Femur (tissue), 1 donor: ENCODE measurements around the gene THOC2.
"Not testable (repeated sequence)": the region's sequence is repeated elsewhere in the genome, so short reads cannot be mapped to it uniquely, and the experiment has no call there.

ENCODE experiments used
- DNase-seq: peaks from one replicate; pipeline ENCODE4 v3.0.0-alpha.2; 2017

Gene THOC2

DNA sequence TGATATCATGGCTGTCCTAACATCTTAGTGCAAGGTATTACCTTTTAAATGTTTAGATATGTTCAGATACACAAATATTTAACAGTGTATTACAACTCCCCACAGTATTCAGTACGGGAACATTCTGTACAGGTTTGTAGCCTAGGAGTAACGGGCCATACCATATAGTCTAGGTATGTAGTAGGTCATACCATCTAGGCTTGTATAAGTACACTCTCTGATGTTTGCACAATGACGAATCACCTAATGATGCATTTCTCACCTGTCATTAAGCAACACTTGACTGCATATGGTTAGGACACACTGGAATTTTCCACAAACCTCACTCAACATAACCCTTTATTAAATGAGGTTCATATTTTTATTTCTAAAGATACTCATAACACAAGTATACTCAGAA lies 67.7 kb downstream of the THOC2 start:
- no peak for DNase-seq

GRCh38 chrX:123664467-123665167 lies 68.2 kb downstream of the THOC2 start:
- not testable (repeated sequence) for DNase-seq

DNA sequence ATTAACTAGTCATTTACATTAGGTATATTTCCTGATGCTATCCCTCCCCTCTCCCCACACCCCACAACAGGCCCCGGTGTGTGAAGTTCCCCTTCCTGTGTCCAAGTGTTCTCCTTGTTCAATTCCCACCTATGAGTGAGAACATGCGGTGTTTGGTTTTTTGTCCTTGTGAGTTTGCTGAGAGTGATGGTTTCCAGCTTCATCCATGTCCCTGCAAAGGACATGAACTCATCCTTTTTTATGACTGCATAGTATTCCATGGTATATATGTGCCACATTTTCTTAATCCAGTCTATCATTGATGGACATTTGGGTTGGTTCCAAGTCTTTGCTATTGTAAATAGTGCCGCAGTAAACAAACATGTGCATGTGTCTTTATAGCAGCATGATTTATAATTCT lies 69.1 kb downstream of the THOC2 start:
- DNase-seq = not testable (repeated sequence)

DNA sequence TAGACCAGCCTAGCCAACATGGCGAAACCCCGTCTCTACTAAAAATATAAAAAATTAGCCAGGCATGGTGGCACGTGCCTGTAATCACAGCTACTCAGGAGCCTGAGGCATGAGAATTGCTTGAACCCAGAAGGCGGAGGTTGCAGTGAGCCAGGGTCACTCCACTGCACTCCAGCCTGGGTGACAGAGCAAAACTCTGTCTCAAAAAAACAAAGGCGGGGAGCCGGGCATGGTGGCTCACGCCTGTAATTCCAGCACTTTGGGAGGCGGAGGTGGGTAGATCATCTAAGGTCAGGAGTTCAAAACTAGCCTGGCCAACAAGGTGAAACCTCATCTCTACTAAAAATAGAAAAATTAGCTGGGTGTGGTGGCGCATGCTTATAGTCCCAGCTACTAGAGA lies 76.3 kb downstream of the THOC2 start:
- not testable (repeated sequence) for DNase-seq

DNA sequence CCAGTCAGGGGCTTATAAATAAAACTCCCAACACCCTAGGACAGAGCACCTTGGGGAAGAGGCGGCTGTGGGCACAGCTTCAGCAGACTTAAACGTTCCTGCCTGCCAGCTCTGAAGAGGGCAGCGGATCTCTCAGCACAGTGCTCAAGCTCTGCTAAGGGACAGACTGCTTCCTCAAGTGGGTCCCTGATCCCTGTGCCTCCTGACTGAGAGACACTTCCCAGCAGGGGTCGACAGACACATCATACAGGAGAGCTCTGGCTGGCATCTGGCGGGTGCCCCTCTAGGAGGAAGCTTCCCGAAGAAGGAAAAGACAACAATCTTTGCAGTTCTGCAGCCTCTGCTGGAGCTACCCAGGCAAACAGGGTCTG lies 84.1 kb downstream of the THOC2 start:
- not testable (repeated sequence) for DNase-seq

- peak; percentile 41 for DNase-seq
Observed at GRCh38 chrX:123648028-123648810, 84.6 kb downstream of the THOC2 start.

DNA sequence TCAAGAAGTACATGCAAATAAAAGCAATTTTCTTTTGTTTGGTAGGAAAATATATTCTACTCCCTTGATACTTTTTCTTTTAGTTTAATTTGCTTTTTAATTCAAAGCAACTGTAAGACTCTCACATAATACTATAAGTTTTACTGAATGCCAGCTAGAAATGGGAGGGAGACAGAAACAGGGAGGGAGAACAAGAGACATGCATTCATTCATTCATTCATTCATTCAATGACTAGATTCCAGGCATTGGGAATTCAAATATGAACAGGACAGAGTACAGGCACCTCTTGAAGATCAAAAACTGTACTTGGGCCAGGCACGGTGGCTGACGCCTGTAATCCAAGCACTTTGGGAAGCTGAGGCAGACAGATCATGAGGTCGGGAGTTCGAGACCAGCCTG lies 85.6 kb downstream of the THOC2 start:
- no peak for DNase-seq

GRCh38 chrX:123629502-123629901 lies 103.3 kb downstream of the THOC2 start:
- no peak for DNase-seq

DNA sequence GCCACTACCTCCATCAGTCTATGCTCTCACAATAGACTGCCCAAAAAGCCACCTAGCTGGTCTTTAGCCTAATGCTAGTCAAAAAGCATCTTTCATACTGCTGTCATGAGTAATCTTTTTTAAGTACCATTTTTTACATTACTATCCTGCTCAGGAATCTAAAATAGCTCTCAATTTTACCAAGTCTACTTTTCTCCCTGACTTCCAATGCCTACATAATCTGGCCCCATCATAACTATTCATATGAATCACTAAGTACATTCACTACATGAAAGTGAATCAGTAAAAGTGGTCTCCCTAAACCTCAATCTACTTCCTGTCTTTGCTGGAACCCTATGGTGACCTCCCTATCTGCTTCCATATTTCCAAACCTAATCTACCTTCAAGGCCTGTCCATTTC lies 105.9 kb downstream of the THOC2 start:
- no peak for DNase-seq

- no peak for DNase-seq
Observed at GRCh38 chrX:123625952-123626351, 106.9 kb downstream of the THOC2 start.

- no peak for DNase-seq
Observed at GRCh38 chrX:123625477-123625876, 107.4 kb downstream of the THOC2 start.

- no peak for DNase-seq
Observed at GRCh38 chrX:123617007-123617406, 115.8 kb downstream of the THOC2 start.

GRCh38 chrX:123610915-123611314 lies 121.9 kb downstream of the THOC2 start:
- DNase-seq = no peak

- no peak for DNase-seq
Observed at GRCh38 chrX:123607806-123608205, 125.0 kb downstream of the THOC2 start.

- DNase-seq = no peak
Observed at GRCh38 chrX:123607270-123607669, 125.6 kb downstream of the THOC2 start.

DNA sequence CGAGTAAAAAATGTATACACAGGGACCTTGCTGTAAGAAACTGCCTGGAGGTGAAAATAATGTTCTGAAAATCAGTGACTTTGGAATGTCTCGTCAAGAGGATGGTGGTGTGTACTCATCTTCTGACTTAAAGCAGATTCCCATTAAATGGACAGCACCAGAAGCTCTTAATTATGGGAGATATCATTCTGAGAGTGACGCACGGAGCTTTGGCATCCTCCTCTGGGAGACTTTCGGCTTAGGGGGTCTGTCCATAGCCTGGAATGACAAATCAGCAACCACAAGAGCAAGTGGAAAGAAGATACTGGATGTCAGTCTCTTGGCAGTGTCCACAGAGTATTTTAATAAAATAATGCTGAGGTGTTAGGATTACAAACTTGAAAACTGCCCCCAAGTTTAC lies 129.4 kb downstream of the THOC2 start:
- DNase-seq = no peak

- DNase-seq = no peak
Observed at GRCh38 chrX:123601437-123601836, 131.4 kb downstream of the THOC2 start.

DNA sequence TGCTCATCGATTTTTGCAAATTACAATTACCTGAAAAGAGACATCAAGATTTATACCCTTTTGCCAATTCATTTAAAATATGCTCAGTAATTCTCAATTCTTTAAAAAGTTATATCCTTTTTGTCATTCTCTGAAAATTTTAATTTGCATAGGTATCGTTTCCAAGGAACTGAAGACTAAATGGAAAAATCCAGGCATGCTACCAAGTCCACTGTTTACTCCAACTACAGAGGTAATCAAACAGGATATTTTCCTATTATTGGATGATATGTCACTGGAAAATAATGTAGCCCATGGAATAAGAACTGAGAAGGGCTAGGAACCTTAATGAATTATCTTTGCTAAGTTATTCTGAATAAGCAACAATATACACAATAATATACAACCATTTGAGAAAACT lies 132.7 kb downstream of the THOC2 start:
- no peak for DNase-seq

DNA sequence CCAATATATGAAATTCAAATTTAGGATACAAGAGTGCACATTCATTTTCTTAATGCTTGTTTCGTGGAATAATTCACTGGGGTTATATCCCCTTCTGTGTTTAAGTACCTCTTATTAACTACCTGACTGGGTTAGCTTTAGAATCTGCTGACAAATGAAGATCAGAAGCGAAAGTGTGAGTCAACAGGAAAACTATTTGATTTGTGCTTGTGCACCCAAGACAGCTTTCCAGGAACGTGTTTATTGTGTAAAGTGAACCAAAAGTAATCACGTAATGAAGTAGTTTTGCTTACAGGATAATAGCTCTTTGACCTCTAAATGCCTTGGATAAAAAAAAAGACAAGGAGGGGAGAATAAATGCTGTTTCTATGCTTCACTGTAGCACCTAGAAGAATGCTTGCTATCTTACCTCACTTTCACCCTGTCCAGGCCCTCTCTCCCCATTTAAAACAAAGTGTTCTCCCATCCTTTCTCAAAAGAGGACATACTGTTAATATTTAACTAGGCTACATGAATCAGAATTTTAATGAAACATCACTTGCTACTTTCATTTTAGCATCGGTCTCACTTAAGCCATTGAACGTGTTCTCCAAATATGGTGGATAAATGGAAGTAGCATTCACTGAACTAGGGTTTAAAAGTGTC lies 141.9 kb downstream of the THOC2 start:
- DNase-seq = no peak

DNA sequence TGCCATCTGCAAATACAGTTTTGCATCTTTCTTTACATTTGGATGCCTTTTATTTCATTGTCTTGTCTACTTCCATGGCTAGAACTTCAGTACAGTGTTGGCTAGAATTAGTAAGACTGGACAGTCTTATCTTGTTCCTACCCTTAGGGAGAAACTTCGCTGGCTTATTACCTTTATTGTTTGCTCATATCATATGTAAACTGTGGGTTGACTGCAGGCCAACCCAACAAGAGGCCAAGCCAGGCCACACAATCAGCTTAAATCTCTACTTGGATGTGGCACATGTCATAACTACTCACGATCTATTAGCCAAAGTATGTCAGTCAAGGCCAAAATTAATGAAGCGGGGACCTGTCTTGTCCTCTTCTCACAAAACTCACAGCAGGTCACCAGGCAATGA lies 144.1 kb downstream of the THOC2 start:
- DNase-seq = no peak

DNA sequence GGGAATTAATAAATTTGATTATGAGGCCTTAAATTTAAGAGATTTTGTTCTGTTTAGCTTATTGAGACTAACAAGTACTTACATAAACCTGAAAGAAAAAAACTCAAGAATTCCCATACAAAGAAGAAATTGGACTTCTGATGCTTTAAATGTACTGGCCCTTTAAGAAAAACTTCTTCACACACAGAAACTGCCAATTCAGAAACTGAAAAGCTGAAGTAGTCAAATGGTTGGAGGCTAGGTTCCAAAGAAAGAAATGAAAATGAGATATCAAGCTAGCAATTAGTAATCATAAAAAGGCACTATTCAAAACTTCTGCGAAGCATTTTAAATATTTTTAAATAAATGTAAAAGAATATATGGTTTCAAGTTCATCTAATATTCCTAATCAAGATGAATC lies 151.3 kb downstream of the THOC2 start:
- DNase-seq = no peak

- no peak for DNase-seq
Observed at GRCh38 chrX:123580792-123581191, 152.1 kb downstream of the THOC2 start.

DNA sequence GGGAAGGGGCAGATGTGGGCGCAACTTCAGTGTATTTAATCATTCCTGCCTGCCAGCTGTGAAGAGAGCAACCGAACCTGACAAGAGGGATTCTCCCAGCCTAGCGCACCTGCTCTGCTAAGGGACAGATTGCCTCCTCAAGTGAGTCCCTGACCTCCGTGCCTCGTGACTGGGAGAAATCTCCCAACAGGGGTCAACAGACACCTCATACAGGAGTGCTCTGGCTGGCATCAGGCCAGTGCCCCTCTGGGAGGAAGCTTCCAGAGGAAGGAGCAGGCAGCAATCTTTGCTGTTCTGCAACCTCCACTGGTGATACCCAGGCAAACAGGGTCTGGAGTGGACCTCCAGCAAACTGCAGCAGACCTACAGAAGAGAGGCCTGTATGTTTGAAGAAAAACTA lies 158.8 kb downstream of the THOC2 start:
- not testable (repeated sequence) for DNase-seq

DNA sequence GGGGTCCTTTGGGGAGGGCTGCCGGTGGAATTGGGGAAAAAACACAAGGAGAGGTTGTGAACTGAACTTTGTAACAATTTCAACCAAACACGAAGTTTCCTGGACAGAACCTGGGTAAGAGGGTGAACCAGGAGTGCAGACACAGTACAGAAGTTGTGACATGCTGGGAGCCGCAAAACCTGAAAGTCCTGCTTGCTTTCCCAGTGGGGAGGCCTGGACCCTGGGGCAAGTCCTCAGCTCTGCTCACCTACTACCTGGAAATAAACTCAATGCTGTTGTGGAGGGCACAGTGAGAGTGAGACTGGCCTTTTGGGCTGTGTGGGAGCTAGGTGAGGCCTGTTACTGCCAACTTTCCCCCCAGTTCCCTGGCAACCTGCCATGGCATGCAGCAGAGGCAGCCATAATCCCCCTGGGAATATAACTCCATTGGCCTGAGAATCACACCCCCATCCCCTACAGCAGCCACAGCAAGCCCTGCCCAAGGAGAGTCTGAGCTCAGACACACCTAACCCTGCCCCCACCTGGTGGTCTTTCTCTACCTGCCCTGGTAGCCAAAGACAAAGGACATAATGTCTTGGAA lies 162.8 kb downstream of the THOC2 start:
- no peak for DNase-seq
